ENCODE results near the gene ZNF217. TPM values are rescaled to one million over a fixed set of nuclear protein-coding genes. Genes with fewer than 3 reads are reported as not detected.
A peak's percentile ranks its signal among the peaks of the same experiment; 100 is the strongest.
"Not testable (repeated sequence)": the region's sequence is repeated elsewhere in the genome, so short reads cannot be mapped to it uniquely, and the experiment has no call there.

ZNF217 gene
- total RNA-seq, 1 donor from 2014 or later = 22.1 TPM

GRCh38 chr20:53598140-53599043 lies 4.8 kb upstream of the ZNF217 start:
- DNase-seq (ENCODE audit: low read depth) = no peak
- H3K4me3 ChIP-seq (ENCODE audit: low read depth, low read length) = no peak overlapping the region
- TF ChIP-seq CTCF (conservative IDR thresholded peaks at IDR 0.05; ENCODE audit: low read depth, low read length) = no peak

- H3K4me3 ChIP-seq (ENCODE audit: low read depth, low read length) = peak overlapping the region; percentile 30
- DNase-seq (ENCODE audit: low read depth) = no peak
- no peak for TF ChIP-seq CTCF (conservative IDR thresholded peaks at IDR 0.05; ENCODE audit: low read depth, low read length)
These were observed 4.0 kb upstream of the ZNF217 start for GRCh38 chr20:53597521-53598120.

GRCh38 chr20:53597030-53597482 lies 3.4 kb upstream of the ZNF217 start:
- TF ChIP-seq CTCF (conservative IDR thresholded peaks at IDR 0.05; ENCODE audit: low read depth, low read length) = no peak
- peak overlapping the region; percentile 30 for H3K4me3 ChIP-seq (ENCODE audit: low read depth, low read length)
- no peak for DNase-seq (ENCODE audit: low read depth)

- not testable (repeated sequence) for DNase-seq (ENCODE audit: low read depth); H3K4me3 ChIP-seq (ENCODE audit: low read depth, low read length)
These were observed 2.8 kb upstream of the ZNF217 start for GRCh38 chr20:53596189-53597001.

- not testable (repeated sequence) for DNase-seq (ENCODE audit: low read depth); H3K4me3 ChIP-seq (ENCODE audit: low read depth, low read length)
These were observed 2.1 kb upstream of the ZNF217 start for GRCh38 chr20:53595742-53596141.

GRCh38 chr20:53595018-53595378 lies 1.4 kb upstream of the ZNF217 start:
- no peak for TF ChIP-seq CTCF (conservative IDR thresholded peaks at IDR 0.05; ENCODE audit: low read depth, low read length)
- peak overlapping the region; percentile 74 for H3K4me3 ChIP-seq (ENCODE audit: low read depth, low read length)
- no peak for DNase-seq (ENCODE audit: low read depth)

- no peak for TF ChIP-seq CTCF (conservative IDR thresholded peaks at IDR 0.05; ENCODE audit: low read depth, low read length)
- peak overlapping the region; percentile 84 for H3K4me3 ChIP-seq (ENCODE audit: low read depth, low read length)
- DNase-seq (ENCODE audit: low read depth) = no peak
These were observed 704 bp upstream of the ZNF217 start for GRCh38 chr20:53594068-53595017.
